Smooth muscle cell (in vitro differentiated cells): ENCODE measurements around the gene EAF1. TPM values are rescaled to one million over a fixed set of nuclear protein-coding genes. Genes with fewer than 3 reads are reported as not detected.

Source experiments
- DNase-seq: peaks from one replicate; lab custom pipeline; 2025; ENCODE audit not compliant: unreplicated experiment; lab: John Stamatoyannopoulos, UW
- H2AFZ ChIP-seq: fragments of 200-600 bp; sonication (generic); 2 replicates; pipeline ENCODE4 v1.6.0; 2016; ENCODE audit warnings: antibody characterized with exemption, low read depth, mild to moderate bottlenecking
- H3F3A ChIP-seq: fragments of 200-600 bp; sonication (generic); 2 replicates; pipeline ENCODE4 v1.6.0; 2017; ENCODE audit warnings: antibody characterized with exemption, low read depth
- H3K27ac ChIP-seq: fragments of 200-600 bp; sonication (generic); 2 replicates; pipeline ENCODE4 v1.5.1; 2016; ENCODE audit warnings: low read depth, mild to moderate bottlenecking
- H3K27me3 ChIP-seq: fragments of 200-600 bp; sonication (generic); 2 replicates; pipeline ENCODE4 v1.6.1; 2016; ENCODE audit warnings: low read depth, mild to moderate bottlenecking
- H3K36me3 ChIP-seq: fragments of 200-600 bp; sonication (generic); 2 replicates; pipeline ENCODE4 v1.5.1; 2016; ENCODE audit warnings: low read depth
- H3K4me1 ChIP-seq: fragments of 200-600 bp; sonication (generic); 2 replicates; pipeline ENCODE4 v1.5.1; 2016; ENCODE audit warnings: low read depth
- H3K4me2 ChIP-seq: fragments of 200-600 bp; sonication (generic); 2 replicates; pipeline ENCODE4 v1.6.0; 2016; ENCODE audit warnings: mild to moderate bottlenecking
- H3K4me3 ChIP-seq: fragments of 200-600 bp; sonication (generic); 2 replicates; pipeline ENCODE4 v1.5.1; 2016; ENCODE audit warnings: mild to moderate bottlenecking
- H3K79me2 ChIP-seq: fragments of 200-600 bp; sonication (generic); 2 replicates; pipeline ENCODE4 v1.6.0; 2016; ENCODE audit warnings: low read depth, mild to moderate bottlenecking
- H3K9ac ChIP-seq: fragments of 200-600 bp; sonication (generic); 2 replicates; pipeline ENCODE4 v1.6.0; 2016; ENCODE audit warnings: low read depth
- H3K9me3 ChIP-seq: fragments of 200-600 bp; sonication (generic); replicated peaks from 2 replicates; pipeline ENCODE4 v1.5.1; 2016; ENCODE audit warnings: low read depth
- H4K20me1 ChIP-seq: fragments of 200-600 bp; sonication (generic); 2 replicates; pipeline ENCODE4 v1.6.0; 2016; ENCODE audit warnings: low read depth
- WGBS: methylation state at CpG from one replicate; pipeline ENCODE4 v1.1.7; 2016; ENCODE audit warnings: low lambda C conversion rate; 5-methylcytosine and 5-hydroxymethylcytosine counted together
- polyA plus RNA-seq: library from polyadenylated mRNA; unstranded; fragments of >200 nt; fragmentation: Nextera tagmentation; extraction: Ambion mirVana; gene quantifications from 2 replicates; pipeline ENCODE4 v1.2.1, GENCODE V29; 2016
- small RNA-seq: library from RNA; depleted of rRNA; stranded (forward); fragments of <200 nt; gene quantifications from one replicate; pipeline ENCODE3, GENCODE V24; 2014
- total RNA-seq: library from RNA; depleted of rRNA; stranded (reverse); fragments of >200 nt; gene quantifications from 2 replicates; pipeline ENCODE4 v1.2.3, GENCODE V29; 2014
- TF ChIP-seq, protein P1 (sequence below): fragments of 200-600 bp; sonication (generic); IDR thresholded peaks from 2 replicates; pipeline ENCODE4 v1.5.1; 2017; ENCODE audit warnings: borderline replicate concordance, mild to moderate bottlenecking, antibody characterized with exemption; ENCODE audit not compliant: insufficient read depth, poor library complexity, severe bottlenecking

The EAF1 gene
- total and polyA plus RNA-seq, 2 experiments from 2014 or later, result 9.5 to 22.1 TPM

DNA sequence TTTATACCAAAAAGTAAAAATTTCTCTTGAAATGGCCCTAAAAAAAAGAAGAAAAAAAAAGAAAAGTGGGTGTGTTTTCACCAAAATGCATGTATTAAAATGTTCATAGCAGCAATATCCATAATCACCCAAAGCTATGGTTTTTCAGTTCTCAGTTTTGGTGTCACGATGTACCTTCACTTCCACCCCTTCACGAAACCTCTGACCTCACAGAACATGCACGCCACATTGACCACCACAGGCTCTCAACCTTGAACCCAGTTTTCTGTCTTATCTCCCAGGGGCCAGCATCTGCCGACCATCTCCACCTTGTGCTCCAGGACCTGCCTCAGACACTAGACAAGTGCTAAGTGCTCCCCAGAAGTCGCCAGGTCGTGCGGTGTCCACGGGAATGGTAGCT lies 63.7 kb downstream of the EAF1 start:
- H2AFZ ChIP-seq, result no peak overlapping the region
- H3K9me3 ChIP-seq, result no peaks in the 10 kb centered on the region
- H3K27ac ChIP-seq, result no peak overlapping the region
- 95% methylated on average over 8 of the region's 8 CpGs for WGBS
- H3F3A ChIP-seq, result no peaks in the 10 kb centered on the region
- TF ChIP-seq, protein P1, sequence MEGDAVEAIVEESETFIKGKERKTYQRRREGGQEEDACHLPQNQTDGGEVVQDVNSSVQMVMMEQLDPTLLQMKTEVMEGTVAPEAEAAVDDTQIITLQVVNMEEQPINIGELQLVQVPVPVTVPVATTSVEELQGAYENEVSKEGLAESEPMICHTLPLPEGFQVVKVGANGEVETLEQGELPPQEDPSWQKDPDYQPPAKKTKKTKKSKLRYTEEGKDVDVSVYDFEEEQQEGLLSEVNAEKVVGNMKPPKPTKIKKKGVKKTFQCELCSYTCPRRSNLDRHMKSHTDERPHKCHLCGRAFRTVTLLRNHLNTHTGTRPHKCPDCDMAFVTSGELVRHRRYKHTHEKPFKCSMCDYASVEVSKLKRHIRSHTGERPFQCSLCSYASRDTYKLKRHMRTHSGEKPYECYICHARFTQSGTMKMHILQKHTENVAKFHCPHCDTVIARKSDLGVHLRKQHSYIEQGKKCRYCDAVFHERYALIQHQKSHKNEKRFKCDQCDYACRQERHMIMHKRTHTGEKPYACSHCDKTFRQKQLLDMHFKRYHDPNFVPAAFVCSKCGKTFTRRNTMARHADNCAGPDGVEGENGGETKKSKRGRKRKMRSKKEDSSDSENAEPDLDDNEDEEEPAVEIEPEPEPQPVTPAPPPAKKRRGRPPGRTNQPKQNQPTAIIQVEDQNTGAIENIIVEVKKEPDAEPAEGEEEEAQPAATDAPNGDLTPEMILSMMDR, result no peak
- H3K9ac ChIP-seq, result no peak overlapping the region
- no peak overlapping the region for H3K4me2 ChIP-seq
- H3K4me3 ChIP-seq, result no peak overlapping the region
- DNase-seq, result no peak
- H3K4me1 ChIP-seq, result no peaks in the 10 kb centered on the region
- H4K20me1 ChIP-seq, result no peaks in the 10 kb centered on the region
- no peaks in the 10 kb centered on the region for H3K36me3 ChIP-seq
- H3K27me3 ChIP-seq, result no peaks in the 10 kb centered on the region
- no peaks in the 10 kb centered on the region for H3K79me2 ChIP-seq

Small RNAs within 50 kb of the gene (small RNA-seq; reads per million reads assigned to genes)
- gene RNU6-1024P, result not detected

Other genes starting within 250 kb of the EAF1 start
- 38.7 and 45.8 TPM in 2 replicates for gene CAPN7, start 221.4 kb upstream of the EAF1 start, total RNA-seq
- 20.5 and 26.0 TPM in 2 replicates for gene CAPN7, start 221.4 kb upstream of the EAF1 start, polyA plus RNA-seq
- gene SH3BP5, start 95.0 kb upstream of the EAF1 start, total RNA-seq, result 7.9 and 12.7 TPM in 2 replicates
- 10.7 and 15.3 TPM in 2 replicates for gene SH3BP5, start 95.0 kb upstream of the EAF1 start, polyA plus RNA-seq
- 17.0 and 37.3 TPM in 2 replicates for gene METTL6, start 54 bp upstream of the EAF1 start, total RNA-seq
- 12.8 and 16.0 TPM in 2 replicates for gene METTL6, start 54 bp upstream of the EAF1 start, polyA plus RNA-seq
- 1.3 and 1.8 TPM in 2 replicates for gene COLQ, start 94.1 kb downstream of the EAF1 start, total RNA-seq
- 0.69 and 3.0 TPM in 2 replicates for gene COLQ, start 94.1 kb downstream of the EAF1 start, polyA plus RNA-seq
- gene HACL1, start 174.0 kb downstream of the EAF1 start, total RNA-seq, result 13.0 and 17.9 TPM in 2 replicates
- 11.8 and 16.3 TPM in 2 replicates for gene HACL1, start 174.0 kb downstream of the EAF1 start, polyA plus RNA-seq
- gene BTD, start 174.1 kb downstream of the EAF1 start, total RNA-seq, result 9.4 and 20.9 TPM in 2 replicates
- gene BTD, start 174.1 kb downstream of the EAF1 start, polyA plus RNA-seq, result 16.3 and 23.6 TPM in 2 replicates